K562 (cell line): ENCODE data around the gene DDIT3. TPM values are rescaled to one million over a fixed set of nuclear protein-coding genes. Genes with fewer than 3 reads are reported as not detected.

Experiments
- ETV5 ChIP-seq: sonication (generic); formaldehyde crosslinking; IDR thresholded peaks from 2 replicates; pipeline ENCODE4 v1.4.0; 2020; ENCODE audit warnings: low read depth, mild to moderate bottlenecking, missing genetic modification reagents
- EZH2 ChIP-seq: IDR thresholded peaks from 2 replicates; pipeline ENCODE4 v1.6.1; 2012; ENCODE audit warnings: low read depth, mild to moderate bottlenecking, inconsistent platforms, low read length, borderline replicate concordance
- GATA2 ChIP-seq: sonication (generic); formaldehyde crosslinking; IDR thresholded peaks from 2 replicates; pipeline ENCODE4 v1.4.0; 2020; ENCODE audit warnings: mild to moderate bottlenecking, missing genetic modification reagents
- GMEB1 ChIP-seq: fragments of 250-450 bp; sonication (Bioruptor Pico); IDR thresholded peaks from 2 replicates; pipeline ENCODE4 v1.4.0; 2020; ENCODE audit warnings: mild to moderate bottlenecking
- KAT2B ChIP-seq: IDR thresholded peaks from one replicate; pipeline ENCODE4 v1.6.1; 2012; ENCODE audit warnings: low read depth, mild to moderate bottlenecking, control low read depth, inconsistent platforms, low read length, moderate library complexity
- MCM2 ChIP-seq: fragments of 450-650 bp; IDR thresholded peaks from 2 replicates; pipeline ENCODE4 v1.6.1; 2017; ENCODE audit warnings: low read depth, mild to moderate bottlenecking
- PHF21A ChIP-seq: fragments of 450-650 bp; IDR thresholded peaks from 2 replicates; pipeline ENCODE4 v1.6.1; 2017; ENCODE audit warnings: low read depth, borderline replicate concordance
- PHTF2 ChIP-seq: fragments of 250-450 bp; sonication (Bioruptor Pico); IDR thresholded peaks from 2 replicates; pipeline ENCODE4 v1.5.0; 2021; ENCODE audit warnings: mild to moderate bottlenecking
- RBM22 ChIP-seq: fragments of 200-400 bp; formaldehyde crosslinking; IDR thresholded peaks from 2 replicates; pipeline ENCODE4 v1.6.1; 2018; ENCODE audit warnings: low read length, low read depth; ENCODE audit not compliant: poor library complexity, severe bottlenecking
- RREB1 ChIP-seq: fragments of 250-450 bp; sonication (Bioruptor Pico); IDR thresholded peaks from 2 replicates; pipeline ENCODE4 v1.4.0; 2020
- ZBTB9 ChIP-seq: fragments of 450-650 bp; formaldehyde crosslinking; IDR thresholded peaks from 2 replicates; pipeline ENCODE4 v1.4.0; 2020; ENCODE audit warnings: mild to moderate bottlenecking, moderate library complexity
- ZFP36 ChIP-seq: fragments of 150-350 bp; IDR thresholded peaks from 2 replicates; pipeline ENCODE4 v1.6.1; 2018; ENCODE audit warnings: low read length, low read depth; ENCODE audit not compliant: partially characterized antibody
- ZNF263 ChIP-seq: sonication (generic); formaldehyde crosslinking; IDR thresholded peaks from 2 replicates; pipeline ENCODE4 v1.8.0; 2022; ENCODE audit warnings: mild to moderate bottlenecking, missing genetic modification reagents, borderline replicate concordance
- ZNF398 ChIP-seq: fragments of 250-450 bp; sonication (Bioruptor Pico); IDR thresholded peaks from 2 replicates; pipeline ENCODE4 v1.8.0; 2021; ENCODE audit warnings: moderate library complexity, mild to moderate bottlenecking, inconsistent platforms
- ZNF511 ChIP-seq: sonication (generic); formaldehyde crosslinking; IDR thresholded peaks from 2 replicates; pipeline ENCODE4 v1.8.0; 2022; ENCODE audit warnings: mild to moderate bottlenecking, missing genetic modification reagents
- ZNF696 ChIP-seq: fragments of 250-450 bp; sonication (Bioruptor Pico); conservative IDR thresholded peaks from 2 replicates; pipeline ENCODE4 v1.4.0; 2020; ENCODE audit warnings: mild to moderate bottlenecking, moderate library complexity
- polyA plus RNA-seq, 8 experiments: library from polyadenylated mRNA; depleted of rRNA in 4 of 8; stranded (reverse) in 5 of 8; unstranded in 3 of 8; fragments of >200 nt; fragmentation: Nextera tagmentation in 2 of 8; fragmentation: Illumina TruSeq in 1 of 8; extraction: Ambion mirVana in 2 of 8; extraction: Trizol in 1 of 8; gene quantifications; 2 replicates each; pipeline versions ENCODE4 v1.2.1 to v1.2.3, GENCODE V29; 2011 to 2014; ENCODE audit warnings: inconsistent platforms in 1 of 8, missing spikeins in 1 of 8
- total RNA-seq, 7 experiments: library from RNA; depleted of rRNA in 6 of 7; stranded (reverse); fragments of >200 nt in 6 of 7; fragmentation: Illumina TruSeq in 2 of 7; extraction: Trizol in 2 of 7; gene quantifications; 2 replicates each; pipeline versions ENCODE4 v1.2.1 to v1.2.3, GENCODE V29; 2011 to 2021; ENCODE audit warnings: low replicate concordance in 1 of 7

Gene DDIT3
- total and polyA plus RNA-seq, 9 of the 15 experiments (the other 6 are each of a cell fraction or from before 2014, with no cell fraction given): 59.1 to 272 (median 89.9) TPM

GRCh38 chr12:57539134-57539768 lies 18.9 kb upstream of the DDIT3 start (continued):
- TF ChIP-seq PHF21A (peak; percentile 64; the same call in 1 of the 2 replicates), RBM22 (no peak), ETV5 (CRISPR knock-in tag) (peak; percentile 98), ZNF696 (no peak), ZNF511 (no peak), MCM2 (no peak), RREB1 (0 out of 2 replicates have a peak, but pooled peaks have one; percentile 69), GATA2 (CRISPR knock-in tag) (peak; percentile 88), GMEB1 (no peak), PHTF2 (CRISPR knock-in tag) (no peak), EZH2 (no peak), KAT2B (no peak), ZNF263 (CRISPR knock-in tag) (no peak), ZFP36 (no peak), ZNF398 (CRISPR knock-in tag) (no peak), ZBTB9 (CRISPR knock-in tag) (0 out of 2 replicates have a peak, but pooled peaks have one; percentile 53)
